ENCODE measurements around the gene ATG13.

ATG13 gene

GRCh38 chr11:46674463-46675287, 57.3 kb downstream of the ATG13 start:
- no peak for DNase-seq (ENCODE audit: low spot score)

GRCh38 chr11:46675288-46675851, 58.0 kb downstream of the ATG13 start:
- DNase-seq (ENCODE audit: low spot score), result no peak

- no peak for DNase-seq (ENCODE audit: low spot score)
Measured at GRCh38 chr11:46675949-46676348, 58.6 kb downstream of the ATG13 start.

- no peak for DNase-seq (ENCODE audit: low spot score)
Measured at GRCh38 chr11:46676436-46677158, 59.2 kb downstream of the ATG13 start.

GRCh38 chr11:46677169-46677568, 59.8 kb downstream of the ATG13 start:
- no peak for DNase-seq (ENCODE audit: low spot score)

GRCh38 chr11:46677991-46678740, 60.8 kb downstream of the ATG13 start:
- no peak for DNase-seq (ENCODE audit: low spot score)

- DNase-seq (ENCODE audit: low spot score), result no peak
Measured at GRCh38 chr11:46678741-46679130, 61.4 kb downstream of the ATG13 start.

GRCh38 chr11:46679241-46680163, 62.1 kb downstream of the ATG13 start:
- DNase-seq (ENCODE audit: low spot score), result no peak

- no peak for DNase-seq (ENCODE audit: low spot score)
Measured at GRCh38 chr11:46680164-46680760, 62.9 kb downstream of the ATG13 start.

- no peak for DNase-seq (ENCODE audit: low spot score)
Measured at GRCh38 chr11:46680815-46681214, 63.5 kb downstream of the ATG13 start.

GRCh38 chr11:46681814-46682213, 64.5 kb downstream of the ATG13 start:
- no peak for DNase-seq (ENCODE audit: low spot score)

- no peak for DNase-seq (ENCODE audit: low spot score)
Measured at GRCh38 chr11:46682773-46683752, 65.7 kb downstream of the ATG13 start.

GRCh38 chr11:46684367-46684766, 67.0 kb downstream of the ATG13 start:
- DNase-seq (ENCODE audit: low spot score), result no peak

- DNase-seq (ENCODE audit: low spot score), result no peak
Measured at GRCh38 chr11:46686886-46687795, 69.8 kb downstream of the ATG13 start.

- DNase-seq (ENCODE audit: low spot score), result no peak
Measured at GRCh38 chr11:46690702-46691101, 73.3 kb downstream of the ATG13 start.

- no peak for DNase-seq (ENCODE audit: low spot score)
Measured at GRCh38 chr11:46692450-46692849, 75.1 kb downstream of the ATG13 start.

GRCh38 chr11:46693597-46694012, 76.3 kb downstream of the ATG13 start:
- no peak for DNase-seq (ENCODE audit: low spot score)

- DNase-seq (ENCODE audit: low spot score), result no peak
Measured at GRCh38 chr11:46694072-46694471, 76.7 kb downstream of the ATG13 start.

Measured in SK-N-DZ (cell line).